HepG2 (cell line): Measurements from ENCODE around the gene PLCZ1. TPM values are rescaled to one million over a fixed set of nuclear protein-coding genes. Genes with fewer than 3 reads are reported as not detected.

Experiments
- ATAC-seq: fragments of 200-7000 bp; cut with Tn5 transposase; 3 replicates; pipeline ENCODE4 v1.9.1; 2020; ENCODE audit warnings: mild to moderate bottlenecking, moderate library complexity
- BruUV-seq: library from RNA; stranded (reverse); fragments of 400-500 nt; replicated peaks from 2 replicates; lab custom pipeline; 2021; lab: Mats Ljungman, UMichigan
- CTCF ChIA-PET: fragments of 300-600 bp; formaldehyde crosslinking; extraction: SDS; loops from one replicate; lab custom pipeline; 2021; ENCODE audit warnings: low total read pairs, inconsistent platforms, low intra/inter-chr PET ratio; lab: Yijun Ruan, JAX
- POLR2A ChIA-PET: fragments of 350-600 bp; sonication (Branson Sonifier 250); formaldehyde crosslinking; loops from one replicate; lab custom pipeline; 2020; ENCODE audit warnings: antibody characterized with exemption, inconsistent platforms; lab: Yijun Ruan, JAX
- DNase-seq: peaks from one replicate; pipeline ENCODE4 v3.0.0-alpha.2; 2015; ENCODE audit warnings: low spot score
- FAIRE-seq: peaks from 3 replicates; lab custom pipeline; 2011; peaks lifted over from hg19 to GRCh38; lab: Jason Lieb, UNC
- H2AFZ ChIP-seq: one replicate; pipeline ENCODE4 v1.6.1; 2011; ENCODE audit warnings: low read length, inconsistent platforms
- H3K27ac ChIP-seq: fragments of 300-600 bp; 3 replicates; pipeline ENCODE4 v1.8.0; 2011; ENCODE audit warnings: mixed run types, mild to moderate bottlenecking, mixed read lengths, low read length, inconsistent platforms; ENCODE audit not compliant: insufficient read depth; ENCODE audit errors: extremely low read length
- H3K27me3 ChIP-seq, 2 experiments: fragments of 200-600 bp in 1 of 2; 2 replicates in 1 of 2; 3 replicates in 1 of 2; pipeline versions ENCODE4 v1.6.0 to v1.8.0; 2011; ENCODE audit warnings: low read length in 2 of 2, mild to moderate bottlenecking in 2 of 2, moderate library complexity in 2 of 2, inconsistent platforms in 1 of 2; ENCODE audit not compliant: insufficient read depth in 2 of 2, control insufficient read depth in 1 of 2
- H3K36me3 ChIP-seq, 2 experiments: fragments of 200-600 bp in 1 of 2; replicated peaks in 1 of 2; 2 replicates in 1 of 2; 3 replicates in 1 of 2; pipeline versions ENCODE4 v1.5.1 to v1.8.0; 2011; ENCODE audit warnings: low read length in 2 of 2, inconsistent platforms in 1 of 2; ENCODE audit not compliant: insufficient read depth in 2 of 2, control insufficient read depth in 1 of 2
- H3K4me1 ChIP-seq: 2 replicates; pipeline ENCODE4 v1.5.1; 2012; ENCODE audit warnings: low read length, inconsistent platforms; ENCODE audit not compliant: insufficient read depth
- H3K4me2 ChIP-seq: 2 replicates; pipeline ENCODE4 v1.6.0; 2011; ENCODE audit warnings: low read depth, low read length, inconsistent platforms
- H3K4me3 ChIP-seq, 3 experiments: fragments of 200-600 bp in 1 of 3; sonication (generic), shearing (Covaris generic) in 1 of 3; replicated peaks in 1 of 3; 2 replicates each; pipeline ENCODE4 v1.5.1; 2011 to 2016; ENCODE audit warnings: low read length in 3 of 3, inconsistent platforms in 2 of 3, low read depth in 2 of 3, mild to moderate bottlenecking in 2 of 3, control low read depth in 1 of 3, mixed read lengths in 1 of 3; ENCODE audit not compliant: insufficient read depth in 1 of 3
- H3K79me2 ChIP-seq: one replicate; pipeline ENCODE4 v1.6.1; 2011; ENCODE audit warnings: low read length, inconsistent platforms; ENCODE audit not compliant: insufficient read depth
- H3K9ac ChIP-seq: 2 replicates; pipeline ENCODE4 v1.6.0; 2011; ENCODE audit warnings: mild to moderate bottlenecking, low read depth, low read length, inconsistent platforms; ENCODE audit not compliant: insufficient read depth
- H3K9me3 ChIP-seq: 2 replicates; pipeline ENCODE4 v1.5.1; 2012; ENCODE audit warnings: mild to moderate bottlenecking, low read length
- H4K20me1 ChIP-seq: 2 replicates; pipeline ENCODE4 v1.6.0; 2011; ENCODE audit warnings: inconsistent platforms, mild to moderate bottlenecking, low read length, moderate library complexity; ENCODE audit not compliant: insufficient read depth
- CREB1 ChIP-seq, 2 experiments: fragments of 450-650 bp in 1 of 2; IDR thresholded peaks; 2 replicates each; pipeline ENCODE4 v1.6.1; 2016 to 2017; ENCODE audit warnings: control low read depth in 1 of 2, mild to moderate bottlenecking in 1 of 2, missing compliant biosample characterization in 1 of 2, missing genetic modification characterization in 1 of 2
- HNRNPL ChIP-seq: fragments of 200-400 bp; formaldehyde crosslinking; IDR thresholded peaks from 2 replicates; pipeline ENCODE4 v1.6.1; 2017; ENCODE audit warnings: mild to moderate bottlenecking, low read depth, low read length
- KAT2B ChIP-seq: fragments of 150-350 bp; IDR thresholded peaks from 2 replicates; pipeline ENCODE4 v1.6.1; 2014; ENCODE audit warnings: low read depth, low read length, borderline replicate concordance
- LCORL ChIP-seq, 2 experiments: fragments of 450-650 bp in 1 of 2; sonication (generic) in 1 of 2; formaldehyde crosslinking in 1 of 2; IDR thresholded peaks; 2 replicates each; pipeline versions ENCODE4 v1.5.0 to v1.6.1; 2017 to 2020; ENCODE audit warnings: antibody characterized with exemption in 1 of 2, missing genetic modification reagents in 1 of 2
- MBD4 ChIP-seq: IDR thresholded peaks from 2 replicates; pipeline ENCODE4 v1.6.1; 2012; ENCODE audit warnings: low read length, inconsistent platforms, borderline replicate concordance
- NBN ChIP-seq: fragments of 450-650 bp; conservative IDR thresholded peaks from 2 replicates; pipeline ENCODE4 v1.6.1; 2017
- NFIB ChIP-seq: sonication (generic); formaldehyde crosslinking; IDR thresholded peaks from 2 replicates; pipeline ENCODE4 v1.9.0; 2021; ENCODE audit warnings: missing genetic modification reagents, mild to moderate bottlenecking, borderline replicate concordance
- PHB2 ChIP-seq: fragments of 450-650 bp; IDR thresholded peaks from 2 replicates; pipeline ENCODE4 v1.6.1; 2018; ENCODE audit not compliant: partially characterized antibody
- ZBTB21 ChIP-seq: sonication (generic); formaldehyde crosslinking; IDR thresholded peaks from 2 replicates; pipeline ENCODE4 v1.4.0; 2020; ENCODE audit warnings: missing genetic modification reagents
- ZBTB38 ChIP-seq: sonication (generic); formaldehyde crosslinking; IDR thresholded peaks from 2 replicates; pipeline ENCODE4 v1.5.1; 2020; ENCODE audit warnings: mild to moderate bottlenecking, missing genetic modification reagents
- ZNF331 ChIP-seq: sonication (generic); formaldehyde crosslinking; IDR thresholded peaks from 2 replicates; pipeline ENCODE4 v1.4.0; 2020; ENCODE audit warnings: missing genetic modification reagents
- ZNF34 ChIP-seq: sonication (generic); formaldehyde crosslinking; IDR thresholded peaks from 2 replicates; pipeline ENCODE4 v1.4.0; 2020; ENCODE audit warnings: mild to moderate bottlenecking, missing genetic modification reagents, borderline replicate concordance
- WGBS: methylation state at CpG from one replicate; pipeline ENCODE4 v1.1.6; 2017; ENCODE audit warnings: low lambda C conversion rate; 5-methylcytosine and 5-hydroxymethylcytosine counted together
- in situ Hi-C: cut with HindIII; loops from 2 replicates; pipeline ENCODE4 v1.10.0; 2017; ENCODE audit warnings: low pct_unique_long_range_greater_than_20kb; ENCODE audit not compliant: extremely low pct_ligation_motif_present
- intact Hi-C: fragments of 100-400 bp; cut with micrococcal nuclease; formaldehyde crosslinking; loops from one replicate; pipeline ENCODE4 v1.10.0; 2022; ENCODE audit not compliant: unreplicated experiment
- polyA plus RNA-seq, 8 experiments: library from polyadenylated mRNA; depleted of rRNA in 3 of 8; stranded (reverse) in 7 of 8; unstranded in 1 of 8; fragments of >200 nt; fragmentation: Illumina TruSeq in 4 of 8; extraction: Trizol in 4 of 8; gene quantifications; 2 replicates each; pipeline versions ENCODE4 v1.2.1 to v1.2.3, GENCODE V29; 2011 to 2016; ENCODE audit warnings: low read depth in 4 of 8, missing spikeins in 1 of 8, mixed read lengths in 1 of 8; ENCODE audit not compliant: insufficient read depth in 1 of 8
- total RNA-seq, 5 experiments: library from RNA; depleted of rRNA; stranded (reverse); fragments of >200 nt; fragmentation: Illumina TruSeq; extraction: Trizol; gene quantifications; 2 replicates each; pipeline ENCODE4 v1.2.3, GENCODE V29; 2016; ENCODE audit warnings: low read depth in 1 of 5
- TF ChIP-seq, protein P1 (sequence below): fragments of 450-650 bp; IDR thresholded peaks from 2 replicates; pipeline ENCODE4 v1.6.1; 2016
- TF ChIP-seq, protein P2 (sequence below): sonication (generic); formaldehyde crosslinking; IDR thresholded peaks from 2 replicates; pipeline ENCODE4 v1.5.0; 2020; ENCODE audit warnings: missing genetic modification reagents
- TF ChIP-seq, protein P3 (sequence below): sonication (generic); formaldehyde crosslinking; IDR thresholded peaks from 2 replicates; pipeline ENCODE4 v1.5.0; 2020; ENCODE audit warnings: mild to moderate bottlenecking, missing genetic modification reagents, borderline replicate concordance
- TF ChIP-seq, protein P4 (sequence below): IDR thresholded peaks from 2 replicates; pipeline ENCODE4 v1.6.1; 2016
- TF ChIP-seq, protein P5 (sequence below): sonication (generic); formaldehyde crosslinking; conservative IDR thresholded peaks from 2 replicates; pipeline ENCODE4 v1.8.0; 2022; ENCODE audit warnings: missing genetic modification reagents
- TF ChIP-seq, protein P6 (sequence below): sonication (generic); formaldehyde crosslinking; IDR thresholded peaks from 2 replicates; pipeline ENCODE4 v1.8.1; 2022; ENCODE audit warnings: mild to moderate bottlenecking, missing genetic modification reagents

The PLCZ1 gene
- total and polyA plus RNA-seq, 2 of the 13 experiments (the other 11 are each of a cell fraction or from before 2014, with no cell fraction given): not detected

DNA sequence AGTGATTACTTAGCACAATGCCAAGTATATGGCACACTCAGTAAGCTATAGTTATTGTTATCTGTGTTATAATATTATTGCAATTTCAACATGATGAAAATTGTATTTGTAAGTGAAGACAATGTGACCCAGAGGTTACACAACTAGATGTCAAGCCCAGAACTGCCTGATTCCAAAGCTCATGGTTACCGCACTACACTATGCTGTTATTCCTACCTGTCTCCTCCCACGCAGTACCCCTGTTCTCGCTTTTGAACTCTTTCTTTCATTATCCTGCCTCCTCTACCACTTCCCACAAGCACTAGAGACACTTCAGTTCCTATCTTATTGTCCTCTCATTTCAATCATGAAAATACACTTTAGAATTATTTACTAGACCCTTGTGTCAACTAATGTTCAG, 93.2 kb downstream of the PLCZ1 start:
- no peak overlapping the region for H3K9ac ChIP-seq
- BruUV-seq: no TSS peak
- POLR2A ChIA-PET: no interaction called here
- 14% methylated on average over 3 of the region's 3 CpGs for WGBS
- H3K9me3 ChIP-seq: no peaks in the 10 kb centered on the region
- intact Hi-C loops (no loop called here), in situ Hi-C loops (no loop called here)
- no peak for DNase-seq
- ATAC-seq: no peak
- H3K36me3 ChIP-seq: no peaks in the 10 kb centered on the region
- no peak overlapping the region for H3K4me3 ChIP-seq
- no peaks in the 10 kb centered on the region for H3K27me3 ChIP-seq
- no peak overlapping the region for H3K27ac ChIP-seq
- no peak overlapping the region for H3K4me2 ChIP-seq
- H2AFZ ChIP-seq: no peak overlapping the region
- FAIRE-seq: no peak
- CTCF ChIA-PET: no interaction called here
- no peaks in the 10 kb centered on the region for H4K20me1 ChIP-seq
- H3K79me2 ChIP-seq: no peaks in the 10 kb centered on the region
- no peaks in the 10 kb centered on the region for H3K4me1 ChIP-seq
- TF ChIP-seq ZBTB21 (CRISPR knock-in tag) (no peak), ZNF34 (CRISPR knock-in tag) (no peak), NFIB (CRISPR knock-in tag) (no peak), LCORL (IDR thresholded peaks at IDR 0.05) (no peak), LCORL (CRISPR knock-in tag; IDR thresholded peaks at IDR 0.05) (no peak), HNRNPL (no peak), ZNF331 (no peak), NBN (no peak), MBD4 (no peak), KAT2B (no peak), PHB2 (no peak), CREB1 (IDR thresholded peaks at IDR 0.05) (no peak), CREB1 (CRISPR knock-in tag; IDR thresholded peaks at IDR 0.05) (no peak), ZBTB38 (CRISPR knock-in tag) (no peak)
- TF ChIP-seq, protein P1, sequence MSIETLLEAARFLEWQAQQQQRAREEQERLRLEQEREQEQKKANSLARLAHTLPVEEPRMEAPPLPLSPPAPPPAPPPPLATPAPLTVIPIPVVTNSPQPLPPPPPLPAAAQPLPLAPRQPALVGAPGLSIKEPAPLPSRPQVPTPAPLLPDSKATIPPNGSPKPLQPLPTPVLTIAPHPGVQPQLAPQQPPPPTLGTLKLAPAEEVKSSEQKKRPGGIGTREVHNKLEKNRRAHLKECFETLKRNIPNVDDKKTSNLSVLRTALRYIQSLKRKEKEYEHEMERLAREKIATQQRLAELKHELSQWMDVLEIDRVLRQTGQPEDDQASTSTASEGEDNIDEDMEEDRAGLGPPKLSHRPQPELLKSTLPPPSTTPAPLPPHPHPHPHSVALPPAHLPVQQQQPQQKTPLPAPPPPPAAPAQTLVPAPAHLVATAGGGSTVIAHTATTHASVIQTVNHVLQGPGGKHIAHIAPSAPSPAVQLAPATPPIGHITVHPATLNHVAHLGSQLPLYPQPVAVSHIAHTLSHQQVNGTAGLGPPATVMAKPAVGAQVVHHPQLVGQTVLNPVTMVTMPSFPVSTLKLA: no peak
- TF ChIP-seq, protein P2, sequence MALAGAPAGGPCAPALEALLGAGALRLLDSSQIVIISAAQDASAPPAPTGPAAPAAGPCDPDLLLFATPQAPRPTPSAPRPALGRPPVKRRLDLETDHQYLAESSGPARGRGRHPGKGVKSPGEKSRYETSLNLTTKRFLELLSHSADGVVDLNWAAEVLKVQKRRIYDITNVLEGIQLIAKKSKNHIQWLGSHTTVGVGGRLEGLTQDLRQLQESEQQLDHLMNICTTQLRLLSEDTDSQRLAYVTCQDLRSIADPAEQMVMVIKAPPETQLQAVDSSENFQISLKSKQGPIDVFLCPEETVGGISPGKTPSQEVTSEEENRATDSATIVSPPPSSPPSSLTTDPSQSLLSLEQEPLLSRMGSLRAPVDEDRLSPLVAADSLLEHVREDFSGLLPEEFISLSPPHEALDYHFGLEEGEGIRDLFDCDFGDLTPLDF (CRISPR knock-in tag): no peak
- TF ChIP-seq, protein P3, sequence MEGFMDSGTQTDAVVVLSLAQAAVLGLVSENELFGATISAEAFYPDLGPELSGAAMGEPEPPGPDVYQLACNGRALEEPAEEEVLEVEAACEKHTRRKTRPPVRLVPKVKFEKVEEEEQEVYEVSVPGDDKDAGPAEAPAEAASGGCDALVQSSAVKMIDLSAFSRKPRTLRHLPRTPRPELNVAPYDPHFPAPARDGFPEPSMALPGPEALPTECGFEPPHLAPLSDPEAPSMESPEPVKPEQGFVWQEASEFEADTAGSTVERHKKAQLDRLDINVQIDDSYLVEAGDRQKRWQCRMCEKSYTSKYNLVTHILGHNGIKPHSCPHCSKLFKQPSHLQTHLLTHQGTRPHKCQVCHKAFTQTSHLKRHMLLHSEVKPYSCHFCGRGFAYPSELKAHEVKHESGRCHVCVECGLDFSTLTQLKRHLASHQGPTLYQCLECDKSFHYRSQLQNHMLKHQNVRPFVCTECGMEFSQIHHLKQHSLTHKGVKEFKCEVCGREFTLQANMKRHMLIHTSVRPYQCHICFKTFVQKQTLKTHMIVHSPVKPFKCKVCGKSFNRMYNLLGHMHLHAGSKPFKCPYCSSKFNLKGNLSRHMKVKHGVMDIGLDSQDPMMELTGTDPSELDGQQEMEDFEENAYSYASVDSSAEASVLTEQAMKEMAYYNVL: no peak
- TF ChIP-seq, protein P4, sequence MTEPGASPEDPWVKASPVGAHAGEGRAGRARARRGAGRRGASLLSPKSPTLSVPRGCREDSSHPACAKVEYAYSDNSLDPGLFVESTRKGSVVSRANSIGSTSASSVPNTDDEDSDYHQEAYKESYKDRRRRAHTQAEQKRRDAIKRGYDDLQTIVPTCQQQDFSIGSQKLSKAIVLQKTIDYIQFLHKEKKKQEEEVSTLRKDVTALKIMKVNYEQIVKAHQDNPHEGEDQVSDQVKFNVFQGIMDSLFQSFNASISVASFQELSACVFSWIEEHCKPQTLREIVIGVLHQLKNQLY (CRISPR knock-in tag): no peak
- TF ChIP-seq, protein P5, sequence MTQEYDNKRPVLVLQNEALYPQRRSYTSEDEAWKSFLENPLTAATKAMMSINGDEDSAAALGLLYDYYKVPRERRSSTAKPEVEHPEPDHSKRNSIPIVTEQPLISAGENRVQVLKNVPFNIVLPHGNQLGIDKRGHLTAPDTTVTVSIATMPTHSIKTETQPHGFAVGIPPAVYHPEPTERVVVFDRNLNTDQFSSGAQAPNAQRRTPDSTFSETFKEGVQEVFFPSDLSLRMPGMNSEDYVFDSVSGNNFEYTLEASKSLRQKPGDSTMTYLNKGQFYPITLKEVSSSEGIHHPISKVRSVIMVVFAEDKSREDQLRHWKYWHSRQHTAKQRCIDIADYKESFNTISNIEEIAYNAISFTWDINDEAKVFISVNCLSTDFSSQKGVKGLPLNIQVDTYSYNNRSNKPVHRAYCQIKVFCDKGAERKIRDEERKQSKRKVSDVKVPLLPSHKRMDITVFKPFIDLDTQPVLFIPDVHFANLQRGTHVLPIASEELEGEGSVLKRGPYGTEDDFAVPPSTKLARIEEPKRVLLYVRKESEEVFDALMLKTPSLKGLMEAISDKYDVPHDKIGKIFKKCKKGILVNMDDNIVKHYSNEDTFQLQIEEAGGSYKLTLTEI (CRISPR knock-in tag): no peak
- TF ChIP-seq, protein P6, sequence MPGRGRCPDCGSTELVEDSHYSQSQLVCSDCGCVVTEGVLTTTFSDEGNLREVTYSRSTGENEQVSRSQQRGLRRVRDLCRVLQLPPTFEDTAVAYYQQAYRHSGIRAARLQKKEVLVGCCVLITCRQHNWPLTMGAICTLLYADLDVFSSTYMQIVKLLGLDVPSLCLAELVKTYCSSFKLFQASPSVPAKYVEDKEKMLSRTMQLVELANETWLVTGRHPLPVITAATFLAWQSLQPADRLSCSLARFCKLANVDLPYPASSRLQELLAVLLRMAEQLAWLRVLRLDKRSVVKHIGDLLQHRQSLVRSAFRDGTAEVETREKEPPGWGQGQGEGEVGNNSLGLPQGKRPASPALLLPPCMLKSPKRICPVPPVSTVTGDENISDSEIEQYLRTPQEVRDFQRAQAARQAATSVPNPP (CRISPR knock-in tag): no peak
